Adrenal gland (tissue), 12 donors: ENCODE measurements around the gene WWP2. TPM values are rescaled to one million over a fixed set of nuclear protein-coding genes. Genes with fewer than 3 reads are reported as not detected.
A peak's percentile ranks its signal among the peaks of the same experiment; 100 is the strongest.

ENCODE experiments used
- DNase-seq, 7 donors: peaks; one replicate each; pipeline ENCODE4 v3.0.0-alpha.2; 2019 to 2020
- H3K27ac ChIP-seq, 5 donors: fragments of 200-600 bp; sonication (generic) in 4 of 5; 1 replicate in 3 of 5; 2 replicates in 2 of 5; pipeline versions ENCODE4 v1.5.1 to v1.8.0; 2016 to 2020; ENCODE audit warnings: mild to moderate bottlenecking in 1 of 5
- H3K27me3 ChIP-seq: fragments of 200-600 bp; 2 replicates; pipeline ENCODE4 v1.8.0; 2021
- H3K36me3 ChIP-seq, 2 donors: fragments of 200-600 bp; replicated peaks in 1 of 2; 1 replicate in 1 of 2; 2 replicates in 1 of 2; pipeline versions ENCODE4 v1.5.1 to v1.8.0; 2018 to 2022
- H3K4me1 ChIP-seq, 2 donors: fragments of 200-600 bp; replicated peaks in 1 of 2; 1 replicate in 1 of 2; 2 replicates in 1 of 2; pipeline versions ENCODE4 v1.5.1 to v1.8.0; 2018 to 2021
- H3K4me3 ChIP-seq, 4 donors: fragments of 200-600 bp; sonication (generic) in 3 of 4; one replicate each; pipeline ENCODE4 v1.5.1; 2016 to 2018
- H3K9me3 ChIP-seq, 3 donors: fragments of 200-600 bp; sonication (generic) in 1 of 3; replicated peaks in 1 of 3; 1 replicate in 2 of 3; 2 replicates in 1 of 3; pipeline versions ENCODE4 v1.5.1 to v1.8.0; 2016 to 2021
- CTCF ChIP-seq, 6 experiments: fragments of 450-650 bp in 4 of 6; fragments of 200-600 bp in 2 of 6; sonication (generic) in 1 of 6; IDR thresholded peaks; 1 replicate in 5 of 6; 2 replicates in 1 of 6; pipeline versions ENCODE4 v1.5.1 to v1.8.0; 2016 to 2021; ENCODE audit warnings: antibody characterized with exemption in 6 of 6, mild to moderate bottlenecking in 2 of 6, moderate library complexity in 1 of 6
- POLR2A ChIP-seq, 2 donors: fragments of 450-650 bp; IDR thresholded peaks; one replicate each; pipeline ENCODE4 v1.6.1; 2017; ENCODE audit warnings: antibody characterized with exemption in 2 of 2, mild to moderate bottlenecking in 2 of 2, moderate library complexity in 1 of 2
- WGBS, 4 donors: extraction: QIAGEN DNeasy Blood & Tissue Kit in 2 of 4; methylation state at CpG; one replicate each; pipeline versions ENCODE4 v1.1.5 to v1.1.7; 2013 to 2017; 5-methylcytosine and 5-hydroxymethylcytosine counted together
- intact Hi-C, 2 donors: fragments of 100-400 bp; cut with DNase I; formaldehyde crosslinking; loops; one replicate each; pipeline versions ENCODE4 v1.14.1 to v1.15.0; 2022 to 2023
- polyA plus RNA-seq, 3 donors: library from polyadenylated mRNA; stranded (reverse); fragments of 200-250 nt in 2 of 3; fragments of 350-450 nt in 1 of 3; fragmentation: Illumina TruSeq in 1 of 3; extraction: RNeasy Lipid Tissue Mini Kit (QIAGEN cat#74804) in 1 of 3; gene quantifications; one replicate each; pipeline ENCODE4 v1.2.3, GENCODE V29; 2013 to 2014
- total RNA-seq, 9 donors: library from RNA; depleted of rRNA in 4 of 9; stranded (reverse); fragments of >200 nt in 4 of 9; fragments of 120-200 nt in 1 of 9; fragmentation: NEBNext Ultra II Directional in 1 of 9; extraction: Animal tissue kit (Norgen Biotek cat#: 25700) in 1 of 9; gene quantifications; one replicate each; pipeline versions ENCODE4 v1.1.0 to v1.2.4, GENCODE V29; 2013 to 2023
- donor health status: healthy with polysubstance abuse.
- donor health status: Bipolar disorder and iron deficiency.
- donor health status: DM: yes; HTN: yes; CAD: no.
- donor health status: DM: no; HTN: no; CAD: no.
- donor health status: DM: no; HTN: no; CAD: no.
- donor health status: DM: yes; HTN: yes; CAD: no.

The WWP2 gene
- total and polyA plus RNA-seq, 12 donors = 28.3 to 99.8 (median 72.0) TPM

GRCh38 chr16:69888005-69888590 lies 126.0 kb downstream of the WWP2 start:
- H3K4me3 ChIP-seq = no peak overlapping the region
- intact Hi-C loops = no loop called here
- H3K36me3 ChIP-seq = peaks cover 0 to 14% of the 10 kb centered on the region in 2 donors
- peak overlapping the region in 1 of 5 donors; percentile 18 for H3K27ac ChIP-seq
- H3K4me1 ChIP-seq = peaks cover 0 to 10% of the 10 kb centered on the region in 2 donors
- TF ChIP-seq CTCF (IDR thresholded peaks at IDR 0.05) (no peak), POLR2A (IDR thresholded peaks at IDR 0.05) (no peak)
- H3K27me3 ChIP-seq = no peaks in the 10 kb centered on the region
- DNase-seq = no peak
- H3K9me3 ChIP-seq = no peaks in the 10 kb centered on the region
- 78 to 88% (median 87%) methylated on average over 14 to 15 of the region's 15 CpGs for WGBS, 4 donors

- Histone ChIP-seq H3K27me3 (no peaks in the 10 kb centered on the region), H3K4me3 (no peak overlapping the region), H3K9me3 (no peaks in the 10 kb centered on the region), H3K4me1 (peaks cover 0 to 10% of the 10 kb centered on the region in 2 donors), H3K36me3 (peaks cover 0 to 14% of the 10 kb centered on the region in 2 donors), H3K27ac (peak overlapping the region in 3 of 5 donors; percentile 15 to 77 (median 37))
- TF ChIP-seq POLR2A (IDR thresholded peaks at IDR 0.05) (no peak), CTCF (IDR thresholded peaks at IDR 0.05) (no peak)
- intact Hi-C loops = no loop called here
- WGBS, 4 donors = 84 to 91% (median 87%) methylated on average over 7 of the region's 7 CpGs
- no peak for DNase-seq
Observed at GRCh38 chr16:69889295-69889964, 127.3 kb downstream of the WWP2 start.

- Histone ChIP-seq H3K9me3 (no peaks in the 10 kb centered on the region), H3K4me1 (peaks cover 0 to 10% of the 10 kb centered on the region in 2 donors), H3K4me3 (no peak overlapping the region), H3K27me3 (no peaks in the 10 kb centered on the region), H3K36me3 (peaks cover 0 to 14% of the 10 kb centered on the region in 2 donors), H3K27ac (peak overlapping the region in 3 of 5 donors; percentile 37 to 78 (median 77))
- intact Hi-C loops = no loop called here
- peak in 6 of 7 donors; percentile 25 to 89 (median 40) for DNase-seq
- TF ChIP-seq CTCF (IDR thresholded peaks at IDR 0.05) = no peak
- no peak for TF ChIP-seq POLR2A (IDR thresholded peaks at IDR 0.05)
- 68 to 85% (median 77%) methylated on average over 13 to 17 of the region's 17 CpGs for WGBS, 4 donors
Observed at GRCh38 chr16:69890114-69890891, 128.2 kb downstream of the WWP2 start.

- H3K4me3 ChIP-seq = no peak overlapping the region
- H3K27ac ChIP-seq = peak overlapping the region in 3 of 5 donors; percentile 37 to 78 (median 77)
- H3K36me3 ChIP-seq = peaks cover 0 to 14% of the 10 kb centered on the region in 2 donors
- H3K9me3 ChIP-seq = no peaks in the 10 kb centered on the region
- no peak for DNase-seq
- 85 to 89% (median 86%) methylated on average over 5 to 8 of the region's 8 CpGs for WGBS, 4 donors
- peaks cover 0 to 10% of the 10 kb centered on the region in 2 donors for H3K4me1 ChIP-seq
- TF ChIP-seq POLR2A (IDR thresholded peaks at IDR 0.05) (no peak), CTCF (IDR thresholded peaks at IDR 0.05) (no peak)
- intact Hi-C loops = no loop called here
- H3K27me3 ChIP-seq = no peaks in the 10 kb centered on the region
Observed at GRCh38 chr16:69890892-69891282, 128.8 kb downstream of the WWP2 start.
